CD14-positive monocyte (primary cell): ENCODE data around the gene FARP2. TPM values are rescaled to one million over a fixed set of nuclear protein-coding genes. Genes with fewer than 3 reads are reported as not detected.
"Not testable (repeated sequence)": the region's sequence is repeated elsewhere in the genome, so short reads cannot be mapped to it uniquely, and the experiment has no call there.

Source experiments
- DNase-seq, 3 donors: peaks; one replicate each; pipeline ENCODE4 v3.0.0-alpha.2; 2011 to 2022
- H2AFZ ChIP-seq: 2 replicates; pipeline ENCODE4 v1.6.0; 2012; ENCODE audit warnings: mild to moderate bottlenecking, low read depth, low read length, inconsistent platforms; ENCODE audit not compliant: insufficient read depth, poor library complexity, severe bottlenecking
- H3K27ac ChIP-seq, 2 donors: 1 replicate in 1 of 2; 2 replicates in 1 of 2; pipeline ENCODE4 v1.5.1; 2012 to 2013; ENCODE audit warnings: low read length in 2 of 2, control low read depth in 1 of 2, inconsistent platforms in 1 of 2, low read depth in 1 of 2, mild to moderate bottlenecking in 1 of 2
- H3K27me3 ChIP-seq, 2 donors: one replicate each; pipeline versions ENCODE4 v1.6.0 to v1.6.1; 2011 to 2013; ENCODE audit warnings: low read length in 2 of 2; ENCODE audit not compliant: control insufficient read depth in 2 of 2, insufficient read depth in 2 of 2
- H3K36me3 ChIP-seq, 2 donors: replicated peaks in 1 of 2; 1 replicate in 1 of 2; 2 replicates in 1 of 2; pipeline versions ENCODE4 v1.5.1 to v1.6.1; 2012 to 2013; ENCODE audit warnings: low read length in 2 of 2, control low read depth in 1 of 2, inconsistent platforms in 1 of 2, mild to moderate bottlenecking in 1 of 2; ENCODE audit not compliant: insufficient read depth in 2 of 2, control insufficient read depth in 1 of 2
- H3K4me1 ChIP-seq, 2 donors: 1 replicate in 1 of 2; 2 replicates in 1 of 2; pipeline versions ENCODE4 v1.5.1 to v1.6.1; 2012 to 2013; ENCODE audit warnings: low read length in 2 of 2, control low read depth in 1 of 2, inconsistent platforms in 1 of 2, mild to moderate bottlenecking in 1 of 2, moderate library complexity in 1 of 2; ENCODE audit not compliant: insufficient read depth in 2 of 2, control insufficient read depth in 1 of 2
- H3K4me2 ChIP-seq: replicated peaks from 2 replicates; pipeline ENCODE3; 2012; ENCODE audit warnings: low read length, moderate library complexity, mild to moderate bottlenecking; ENCODE audit not compliant: poor library complexity, severe bottlenecking; ENCODE audit errors: extremely low read depth
- H3K4me3 ChIP-seq, 3 experiments: fragments of 200-600 bp in 1 of 3; sonication (generic) in 1 of 3; replicated peaks in 1 of 3; 1 replicate in 2 of 3; 2 replicates in 1 of 3; pipeline ENCODE4 v1.5.1; 2011 to 2013; ENCODE audit warnings: low read length in 3 of 3, mild to moderate bottlenecking in 3 of 3, control low read depth in 2 of 3, low read depth in 2 of 3, inconsistent platforms in 1 of 3, moderate library complexity in 1 of 3
- H3K79me2 ChIP-seq: 2 replicates; pipeline ENCODE4 v1.6.0; 2012; ENCODE audit warnings: mild to moderate bottlenecking, control low read depth, inconsistent platforms, low read length, moderate library complexity; ENCODE audit not compliant: insufficient read depth
- H3K9ac ChIP-seq: 2 replicates; pipeline ENCODE4 v1.6.0; 2017; ENCODE audit warnings: low read length, mild to moderate bottlenecking; ENCODE audit not compliant: insufficient read depth, poor library complexity, severe bottlenecking
- H3K9me3 ChIP-seq, 2 donors: replicated peaks in 1 of 2; 1 replicate in 1 of 2; 2 replicates in 1 of 2; pipeline versions ENCODE4 v1.5.1 to v1.6.1; 2012 to 2013; ENCODE audit warnings: low read length in 2 of 2, control low read depth in 1 of 2; ENCODE audit not compliant: control insufficient read depth in 1 of 2, insufficient read depth in 1 of 2
- H4K20me1 ChIP-seq: 2 replicates; pipeline ENCODE4 v1.6.0; 2012; ENCODE audit warnings: mild to moderate bottlenecking, low read length, control low read depth, moderate library complexity; ENCODE audit not compliant: insufficient read depth
- H3K27ac Mint-ChIP-seq, 7 donors: one replicate each; pipeline ENCODE4 v1.8.0; 2020; ENCODE audit warnings: mild to moderate bottlenecking in 7 of 7, mixed read lengths in 7 of 7, moderate library complexity in 6 of 7, inconsistent platforms in 2 of 7
- H3K27me3 Mint-ChIP-seq, 3 donors: one replicate each; pipeline ENCODE4 v1.8.0; 2021 to 2022; ENCODE audit warnings: low read depth in 3 of 3, mild to moderate bottlenecking in 3 of 3, mixed read lengths in 3 of 3, moderate library complexity in 3 of 3, inconsistent platforms in 1 of 3
- H3K36me3 Mint-ChIP-seq, 2 donors: one replicate each; pipeline ENCODE4 v1.8.0; 2020; ENCODE audit warnings: mixed read lengths in 2 of 2, inconsistent platforms in 1 of 2, mild to moderate bottlenecking in 1 of 2
- H3K4me1 Mint-ChIP-seq: one replicate; pipeline ENCODE4 v1.8.0; 2020; ENCODE audit warnings: mild to moderate bottlenecking, mixed read lengths
- H3K4me3 Mint-ChIP-seq, 2 donors: one replicate each; pipeline ENCODE4 v1.8.0; 2020; ENCODE audit warnings: mild to moderate bottlenecking in 2 of 2, mixed read lengths in 2 of 2, moderate library complexity in 1 of 2
- H3K9me3 Mint-ChIP-seq, 7 donors: one replicate each; pipeline ENCODE4 v1.8.0; 2020 to 2022; ENCODE audit warnings: mixed read lengths in 7 of 7, mild to moderate bottlenecking in 6 of 7, moderate library complexity in 6 of 7, inconsistent platforms in 2 of 7
- WGBS: methylation state at CpG from one replicate; pipeline ENCODE4 v1.1.5; 2013; ENCODE audit warnings: missing lambda C conversion rate; ENCODE audit not compliant: insufficient coverage; 5-methylcytosine and 5-hydroxymethylcytosine counted together
- intact Hi-C, 2 donors: fragments of 100-400 bp; cut with micrococcal nuclease; formaldehyde crosslinking; loops; one replicate each; pipeline versions ENCODE4 v1.15.0 to v1.15.1; 2023
- polyA plus RNA-seq, 3 donors: library from polyadenylated mRNA; depleted of rRNA in 1 of 3; unstranded in 2 of 3; stranded (reverse) in 1 of 3; fragments of 300-500 nt in 2 of 3; fragments of >200 nt in 1 of 3; fragmentation: Illumina TruSeq in 2 of 3; gene quantifications; 1 replicate in 2 of 3; 2 replicates in 1 of 3; pipeline ENCODE4 v1.2.3, GENCODE V29; 2012 to 2021
- TF ChIP-seq, protein P1 (sequence below): fragments of 200-600 bp; IDR thresholded peaks from one replicate; pipeline ENCODE4 v1.8.0; 2022; ENCODE audit warnings: antibody characterized with exemption, mild to moderate bottlenecking

The FARP2 gene
- polyA plus RNA-seq, 3 donors = 6.7 to 8.5 (median 7.3) TPM

DNA sequence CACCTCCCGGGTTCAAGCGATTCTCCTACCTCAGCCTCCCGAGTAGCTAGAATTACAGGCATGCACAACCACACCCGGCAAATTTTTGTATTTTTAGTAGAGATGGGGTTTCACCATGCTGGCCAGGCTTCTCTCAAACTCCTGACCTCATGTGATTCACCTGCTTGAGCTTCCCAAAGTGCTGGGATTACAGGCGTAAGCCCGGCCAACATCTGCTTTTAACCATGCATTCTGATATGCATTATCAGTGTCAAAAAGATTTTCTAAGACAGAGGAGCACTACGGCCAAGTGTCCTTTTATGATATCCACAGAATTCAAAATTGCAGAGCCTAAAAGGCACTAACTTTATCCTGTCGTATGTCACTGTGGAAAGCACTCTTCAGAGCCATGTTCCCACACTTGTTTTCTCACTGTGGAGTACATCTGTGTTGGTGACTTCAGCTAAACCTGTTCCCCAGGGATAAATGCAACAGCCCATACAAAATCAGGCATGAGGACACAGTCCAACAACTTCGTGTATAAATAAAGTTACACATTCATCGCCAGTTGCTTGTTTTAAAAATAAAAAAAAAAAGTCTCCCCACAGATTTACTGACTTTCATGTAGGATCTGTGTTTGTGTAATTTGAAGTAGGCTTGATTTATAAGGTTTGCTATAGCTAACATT, 95.9 kb downstream of the FARP2 start:
- H3K79me2 ChIP-seq = no peaks in the 10 kb centered on the region
- intact Hi-C loops = no loop called here
- peaks cover 0 to 16% of the 10 kb centered on the region in 2 donors for H3K9me3 ChIP-seq
- H3K4me2 ChIP-seq = no peak overlapping the region
- Mint-ChIP-seq H3K27ac (no peak overlapping the region), H3K36me3 (peaks cover 7% of the 10 kb centered on the region in 2 donors), H3K4me3 (peak overlapping the region in 1 of 2 donors; percentile 84), H3K27me3 (peaks cover 94 to 98% (median 98%) of the 10 kb centered on the region in 3 donors), H3K9me3 (peaks cover 0 to 10% (median 5%) of the 10 kb centered on the region in 7 donors), H3K4me1 (peaks cover 2% of the 10 kb centered on the region)
- H2AFZ ChIP-seq = no peak overlapping the region
- TF ChIP-seq, protein P1, sequence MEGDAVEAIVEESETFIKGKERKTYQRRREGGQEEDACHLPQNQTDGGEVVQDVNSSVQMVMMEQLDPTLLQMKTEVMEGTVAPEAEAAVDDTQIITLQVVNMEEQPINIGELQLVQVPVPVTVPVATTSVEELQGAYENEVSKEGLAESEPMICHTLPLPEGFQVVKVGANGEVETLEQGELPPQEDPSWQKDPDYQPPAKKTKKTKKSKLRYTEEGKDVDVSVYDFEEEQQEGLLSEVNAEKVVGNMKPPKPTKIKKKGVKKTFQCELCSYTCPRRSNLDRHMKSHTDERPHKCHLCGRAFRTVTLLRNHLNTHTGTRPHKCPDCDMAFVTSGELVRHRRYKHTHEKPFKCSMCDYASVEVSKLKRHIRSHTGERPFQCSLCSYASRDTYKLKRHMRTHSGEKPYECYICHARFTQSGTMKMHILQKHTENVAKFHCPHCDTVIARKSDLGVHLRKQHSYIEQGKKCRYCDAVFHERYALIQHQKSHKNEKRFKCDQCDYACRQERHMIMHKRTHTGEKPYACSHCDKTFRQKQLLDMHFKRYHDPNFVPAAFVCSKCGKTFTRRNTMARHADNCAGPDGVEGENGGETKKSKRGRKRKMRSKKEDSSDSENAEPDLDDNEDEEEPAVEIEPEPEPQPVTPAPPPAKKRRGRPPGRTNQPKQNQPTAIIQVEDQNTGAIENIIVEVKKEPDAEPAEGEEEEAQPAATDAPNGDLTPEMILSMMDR = no peak
- H3K9ac ChIP-seq = no peak overlapping the region
- H3K4me1 ChIP-seq = no peaks in the 10 kb centered on the region
- peaks cover 10% of the 10 kb centered on the region for H4K20me1 ChIP-seq
- no peak overlapping the region for H3K4me3 ChIP-seq
- DNase-seq = no peak
- 97% methylated on average over 4 of the region's 10 CpGs for WGBS
- no peaks in the 10 kb centered on the region for H3K36me3 ChIP-seq
- H3K27me3 ChIP-seq = peaks cover 67 to 93% of the 10 kb centered on the region in 2 donors
- H3K27ac ChIP-seq = no peak overlapping the region

DNA sequence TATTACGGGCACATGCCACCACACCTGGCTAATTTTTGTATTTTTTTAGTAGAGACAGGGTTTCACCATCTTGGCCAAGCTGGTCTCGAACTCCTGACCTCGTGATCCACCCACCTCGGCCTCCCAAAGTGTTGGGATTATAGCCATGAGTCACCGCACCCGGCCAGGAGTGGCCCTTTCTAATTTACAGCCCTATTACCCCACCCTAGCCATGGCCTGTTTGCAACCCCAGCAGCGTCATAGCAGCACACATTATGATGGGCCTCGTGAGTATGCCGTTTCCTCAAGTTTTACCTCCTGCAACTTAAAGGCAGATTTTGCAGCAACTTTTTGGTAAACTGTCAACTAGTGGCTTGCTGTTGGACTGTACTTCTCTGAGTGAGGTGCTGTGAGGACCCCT, 97.8 kb downstream of the FARP2 start:
- H3K4me1 Mint-ChIP-seq, H3K27ac ChIP-seq, H2AFZ ChIP-seq, H3K4me3 ChIP-seq, DNase-seq, H3K27ac Mint-ChIP-seq, H3K4me2 ChIP-seq, H3K36me3 ChIP-seq, H3K79me2 ChIP-seq, H3K36me3 Mint-ChIP-seq, H3K9ac ChIP-seq, H4K20me1 ChIP-seq, intact Hi-C loops, H3K4me1 ChIP-seq: not testable (repeated sequence)
- Histone ChIP-seq H3K9me3 (peaks cover 0 to 12% of the 10 kb centered on the region in 2 donors), H3K27me3 (peaks cover 58 to 92% of the 10 kb centered on the region in 2 donors)
- H3K4me3 Mint-ChIP-seq = peak overlapping the region in 1 of 2 donors; percentile 67
- WGBS = 98% methylated on average over 8 of the region's 9 CpGs
- peaks cover 87 to 96% (median 94%) of the 10 kb centered on the region in 3 donors for H3K27me3 Mint-ChIP-seq
- H3K9me3 Mint-ChIP-seq = peaks cover 0 to 10% (median 5%) of the 10 kb centered on the region in 7 donors
